ENCODE measurements around the gene SMIM17. TPM values are rescaled to one million over a fixed set of nuclear protein-coding genes. Genes with fewer than 3 reads are reported as not detected.

Gene SMIM17
- total and polyA plus RNA-seq, 2 of the 13 experiments (the other 11 are each of a cell fraction or from before 2014, with no cell fraction given) = 0.21 to 0.53 TPM

- TF ChIP-seq ZC3H4 (CRISPR knock-in tag; IDR thresholded peaks at IDR 0.05; ENCODE audit: borderline replicate concordance) = peak; percentile 91
- peak; percentile 96; the same call in 1 of the 2 replicates for TF ChIP-seq ZNF550 (CRISPR knock-in tag; IDR thresholded peaks at IDR 0.05; ENCODE audit: borderline replicate concordance)
- peak; percentile 99 for TF ChIP-seq ZNF331 (CRISPR knock-in tag; IDR thresholded peaks at IDR 0.05)
- peak; percentile 92 for TF ChIP-seq ESRRA (CRISPR knock-in tag; IDR thresholded peaks at IDR 0.05; ENCODE audit: low read depth)
- peak; percentile 99; the same call in 1 of the 2 replicates for TF ChIP-seq ZNF225 (CRISPR knock-in tag; IDR thresholded peaks at IDR 0.05)
- TF ChIP-seq, protein P1, sequence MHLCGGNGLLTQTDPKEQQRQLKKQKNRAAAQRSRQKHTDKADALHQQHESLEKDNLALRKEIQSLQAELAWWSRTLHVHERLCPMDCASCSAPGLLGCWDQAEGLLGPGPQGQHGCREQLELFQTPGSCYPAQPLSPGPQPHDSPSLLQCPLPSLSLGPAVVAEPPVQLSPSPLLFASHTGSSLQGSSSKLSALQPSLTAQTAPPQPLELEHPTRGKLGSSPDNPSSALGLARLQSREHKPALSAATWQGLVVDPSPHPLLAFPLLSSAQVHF (CRISPR knock-in tag; IDR thresholded peaks at IDR 0.05) = peak; percentile 99
- TF ChIP-seq TEAD3 (CRISPR knock-in tag; optimal IDR thresholded peaks at IDR 0.05; ENCODE audit: borderline replicate concordance) = peak; percentile 90
- TF ChIP-seq, protein P2, sequence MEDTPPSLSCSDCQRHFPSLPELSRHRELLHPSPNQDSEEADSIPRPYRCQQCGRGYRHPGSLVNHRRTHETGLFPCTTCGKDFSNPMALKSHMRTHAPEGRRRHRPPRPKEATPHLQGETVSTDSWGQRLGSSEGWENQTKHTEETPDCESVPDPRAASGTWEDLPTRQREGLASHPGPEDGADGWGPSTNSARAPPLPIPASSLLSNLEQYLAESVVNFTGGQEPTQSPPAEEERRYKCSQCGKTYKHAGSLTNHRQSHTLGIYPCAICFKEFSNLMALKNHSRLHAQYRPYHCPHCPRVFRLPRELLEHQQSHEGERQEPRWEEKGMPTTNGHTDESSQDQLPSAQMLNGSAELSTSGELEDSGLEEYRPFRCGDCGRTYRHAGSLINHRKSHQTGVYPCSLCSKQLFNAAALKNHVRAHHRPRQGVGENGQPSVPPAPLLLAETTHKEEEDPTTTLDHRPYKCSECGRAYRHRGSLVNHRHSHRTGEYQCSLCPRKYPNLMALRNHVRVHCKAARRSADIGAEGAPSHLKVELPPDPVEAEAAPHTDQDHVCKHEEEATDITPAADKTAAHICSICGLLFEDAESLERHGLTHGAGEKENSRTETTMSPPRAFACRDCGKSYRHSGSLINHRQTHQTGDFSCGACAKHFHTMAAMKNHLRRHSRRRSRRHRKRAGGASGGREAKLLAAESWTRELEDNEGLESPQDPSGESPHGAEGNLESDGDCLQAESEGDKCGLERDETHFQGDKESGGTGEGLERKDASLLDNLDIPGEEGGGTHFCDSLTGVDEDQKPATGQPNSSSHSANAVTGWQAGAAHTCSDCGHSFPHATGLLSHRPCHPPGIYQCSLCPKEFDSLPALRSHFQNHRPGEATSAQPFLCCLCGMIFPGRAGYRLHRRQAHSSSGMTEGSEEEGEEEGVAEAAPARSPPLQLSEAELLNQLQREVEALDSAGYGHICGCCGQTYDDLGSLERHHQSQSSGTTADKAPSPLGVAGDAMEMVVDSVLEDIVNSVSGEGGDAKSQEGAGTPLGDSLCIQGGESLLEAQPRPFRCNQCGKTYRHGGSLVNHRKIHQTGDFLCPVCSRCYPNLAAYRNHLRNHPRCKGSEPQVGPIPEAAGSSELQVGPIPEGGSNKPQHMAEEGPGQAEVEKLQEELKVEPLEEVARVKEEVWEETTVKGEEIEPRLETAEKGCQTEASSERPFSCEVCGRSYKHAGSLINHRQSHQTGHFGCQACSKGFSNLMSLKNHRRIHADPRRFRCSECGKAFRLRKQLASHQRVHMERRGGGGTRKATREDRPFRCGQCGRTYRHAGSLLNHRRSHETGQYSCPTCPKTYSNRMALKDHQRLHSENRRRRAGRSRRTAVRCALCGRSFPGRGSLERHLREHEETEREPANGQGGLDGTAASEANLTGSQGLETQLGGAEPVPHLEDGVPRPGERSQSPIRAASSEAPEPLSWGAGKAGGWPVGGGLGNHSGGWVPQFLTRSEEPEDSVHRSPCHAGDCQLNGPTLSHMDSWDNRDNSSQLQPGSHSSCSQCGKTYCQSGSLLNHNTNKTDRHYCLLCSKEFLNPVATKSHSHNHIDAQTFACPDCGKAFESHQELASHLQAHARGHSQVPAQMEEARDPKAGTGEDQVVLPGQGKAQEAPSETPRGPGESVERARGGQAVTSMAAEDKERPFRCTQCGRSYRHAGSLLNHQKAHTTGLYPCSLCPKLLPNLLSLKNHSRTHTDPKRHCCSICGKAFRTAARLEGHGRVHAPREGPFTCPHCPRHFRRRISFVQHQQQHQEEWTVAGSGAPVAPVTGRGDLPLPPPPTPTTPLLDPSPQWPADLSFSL (CRISPR knock-in tag; IDR thresholded peaks at IDR 0.05) = peak; percentile 90
- peak; percentile 98; the same call in 1 of the 2 replicates for TF ChIP-seq ZNF101 (CRISPR knock-in tag; IDR thresholded peaks at IDR 0.05; ENCODE audit: borderline replicate concordance, low read depth)
- no peak for TF ChIP-seq ZHX2 (IDR thresholded peaks at IDR 0.05; ENCODE audit: low read depth)
- TF ChIP-seq ZHX2 (CRISPR knock-in tag; IDR thresholded peaks at IDR 0.05; ENCODE audit: borderline replicate concordance) = peak; percentile 100
- peak; percentile 98 for TF ChIP-seq ELF3 (CRISPR knock-in tag; IDR thresholded peaks at IDR 0.05)
- TF ChIP-seq, protein P3, sequence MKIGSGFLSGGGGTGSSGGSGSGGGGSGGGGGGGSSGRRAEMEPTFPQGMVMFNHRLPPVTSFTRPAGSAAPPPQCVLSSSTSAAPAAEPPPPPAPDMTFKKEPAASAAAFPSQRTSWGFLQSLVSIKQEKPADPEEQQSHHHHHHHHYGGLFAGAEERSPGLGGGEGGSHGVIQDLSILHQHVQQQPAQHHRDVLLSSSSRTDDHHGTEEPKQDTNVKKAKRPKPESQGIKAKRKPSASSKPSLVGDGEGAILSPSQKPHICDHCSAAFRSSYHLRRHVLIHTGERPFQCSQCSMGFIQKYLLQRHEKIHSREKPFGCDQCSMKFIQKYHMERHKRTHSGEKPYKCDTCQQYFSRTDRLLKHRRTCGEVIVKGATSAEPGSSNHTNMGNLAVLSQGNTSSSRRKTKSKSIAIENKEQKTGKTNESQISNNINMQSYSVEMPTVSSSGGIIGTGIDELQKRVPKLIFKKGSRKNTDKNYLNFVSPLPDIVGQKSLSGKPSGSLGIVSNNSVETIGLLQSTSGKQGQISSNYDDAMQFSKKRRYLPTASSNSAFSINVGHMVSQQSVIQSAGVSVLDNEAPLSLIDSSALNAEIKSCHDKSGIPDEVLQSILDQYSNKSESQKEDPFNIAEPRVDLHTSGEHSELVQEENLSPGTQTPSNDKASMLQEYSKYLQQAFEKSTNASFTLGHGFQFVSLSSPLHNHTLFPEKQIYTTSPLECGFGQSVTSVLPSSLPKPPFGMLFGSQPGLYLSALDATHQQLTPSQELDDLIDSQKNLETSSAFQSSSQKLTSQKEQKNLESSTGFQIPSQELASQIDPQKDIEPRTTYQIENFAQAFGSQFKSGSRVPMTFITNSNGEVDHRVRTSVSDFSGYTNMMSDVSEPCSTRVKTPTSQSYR (CRISPR knock-in tag; IDR thresholded peaks at IDR 0.05; ENCODE audit: borderline replicate concordance) = peak; percentile 90
Observed at GRCh38 chr19:56637976-56638555, 4.9 kb upstream of the SMIM17 start (continued).

Data from HepG2 (cell line).